Spleen (tissue), 7 donors: ENCODE measurements around the gene UQCR10.

Source experiments
- CTCF ChIP-seq, 11 experiments: fragments of 200-600 bp in 7 of 11; fragments of 450-650 bp in 4 of 11; sonication (generic) in 4 of 11; IDR thresholded peaks in 8 of 11; conservative IDR thresholded peaks in 3 of 11; 1 replicate in 7 of 11; 2 replicates in 4 of 11; pipeline versions ENCODE4 v1.4.0 to v1.8.0; 2016 to 2021; ENCODE audit warnings: antibody characterized with exemption in 11 of 11, inconsistent platforms in 4 of 11, mild to moderate bottlenecking in 1 of 11
- POLR2A ChIP-seq, 3 donors: fragments of 450-650 bp; IDR thresholded peaks; one replicate each; pipeline ENCODE4 v1.5.1; 2017; ENCODE audit warnings: antibody characterized with exemption in 3 of 3, mild to moderate bottlenecking in 1 of 3
- donor health status: DM: no; HTN: no; CAD: no; lungs with moderate emphysema.
- donor health status: DM: no; HTN: no; CAD: no.
- donor health status: DM: no; HTN: no; CAD: no.

GRCh38 chr22:29733362-29734201 is 33.6 kb upstream of the UQCR10 start:
- TF ChIP-seq CTCF (IDR thresholded peaks at IDR 0.05 in 8 of 11, conservative IDR thresholded peaks at IDR 0.05 in 3 of 11) (no peak), POLR2A (IDR thresholded peaks at IDR 0.05) (no peak)
